ENCODE data around the gene MFAP4. TPM values are rescaled to one million over a fixed set of nuclear protein-coding genes. Genes with fewer than 3 reads are reported as not detected.

MFAP4 gene
- total RNA-seq, 1 donor from 2014 or later = not detected

DNA sequence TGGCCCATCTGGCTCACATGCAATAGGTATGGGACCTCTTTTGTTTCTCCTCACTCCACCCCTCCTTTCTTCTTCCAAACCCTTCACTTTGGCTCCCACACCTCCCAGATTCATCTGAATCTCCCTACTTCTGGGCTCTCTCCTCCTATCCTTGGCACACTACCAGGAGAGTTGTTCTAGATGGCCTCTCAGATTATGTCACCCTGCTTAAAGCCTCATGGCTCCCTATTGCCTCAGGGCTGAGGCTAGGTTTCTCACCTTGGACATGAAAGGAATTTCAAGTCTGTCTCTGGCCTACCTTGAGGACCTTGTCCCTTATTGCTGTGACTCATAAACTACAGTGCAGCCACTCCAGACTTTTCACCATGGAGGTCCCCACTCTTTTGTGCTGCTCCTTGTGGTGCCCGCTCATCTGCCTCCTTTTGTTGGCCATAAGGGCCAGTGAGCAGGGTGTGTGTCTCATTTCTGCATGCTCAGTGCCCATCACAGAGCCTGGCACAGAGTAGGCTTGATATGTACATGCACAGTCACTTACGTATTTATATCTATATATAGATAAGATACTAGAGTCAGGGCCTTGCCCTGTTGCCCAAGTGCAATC, 1.0 kb upstream of the MFAP4 start:
- no peak for DNase-seq (ENCODE audit: extremely low read depth, low read depth, low spot score)

DNA sequence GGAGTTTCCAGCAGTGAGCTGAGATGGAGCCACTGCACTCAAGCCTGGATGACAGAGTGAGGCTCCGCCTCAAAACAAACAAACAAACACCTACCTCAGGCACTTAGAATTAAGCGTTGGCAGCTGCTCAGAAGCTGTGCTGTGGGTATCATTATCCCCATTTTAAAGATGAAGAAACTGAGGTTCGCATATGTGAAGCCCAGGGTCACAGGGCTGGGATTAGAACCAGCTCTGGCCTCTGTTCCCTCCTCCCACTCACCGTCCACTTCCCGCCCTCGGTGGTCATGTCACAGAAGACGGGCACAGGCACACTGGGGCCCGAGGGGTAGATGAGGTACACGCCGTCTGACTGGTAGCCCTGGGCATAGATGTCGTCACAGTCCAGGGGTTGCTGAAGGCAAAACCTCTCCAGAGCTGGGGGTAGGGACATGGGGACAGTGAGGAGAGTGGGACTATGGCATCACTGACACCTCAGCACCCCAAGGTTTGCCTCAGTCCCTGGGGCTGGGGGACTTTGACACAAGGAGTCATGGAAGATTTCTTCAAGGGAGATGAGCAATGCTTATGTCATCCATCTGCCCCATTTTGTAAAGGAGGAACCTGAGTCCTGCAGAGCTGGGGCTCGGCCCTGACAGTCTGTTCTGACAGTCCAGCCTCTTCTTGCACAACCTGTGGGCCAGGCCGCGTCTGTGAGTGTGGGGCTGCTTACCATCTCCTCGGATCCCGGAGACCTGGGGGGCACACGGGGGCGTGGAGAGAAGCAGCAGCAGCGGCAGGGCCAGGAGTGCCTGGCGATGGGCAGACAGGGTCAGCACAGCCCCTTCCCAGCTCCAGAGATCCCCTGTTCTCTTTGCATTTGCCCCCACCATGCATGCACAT, 700 bp downstream of the MFAP4 start:
- DNase-seq (ENCODE audit: extremely low read depth, low read depth, low spot score) = no peak

DNA sequence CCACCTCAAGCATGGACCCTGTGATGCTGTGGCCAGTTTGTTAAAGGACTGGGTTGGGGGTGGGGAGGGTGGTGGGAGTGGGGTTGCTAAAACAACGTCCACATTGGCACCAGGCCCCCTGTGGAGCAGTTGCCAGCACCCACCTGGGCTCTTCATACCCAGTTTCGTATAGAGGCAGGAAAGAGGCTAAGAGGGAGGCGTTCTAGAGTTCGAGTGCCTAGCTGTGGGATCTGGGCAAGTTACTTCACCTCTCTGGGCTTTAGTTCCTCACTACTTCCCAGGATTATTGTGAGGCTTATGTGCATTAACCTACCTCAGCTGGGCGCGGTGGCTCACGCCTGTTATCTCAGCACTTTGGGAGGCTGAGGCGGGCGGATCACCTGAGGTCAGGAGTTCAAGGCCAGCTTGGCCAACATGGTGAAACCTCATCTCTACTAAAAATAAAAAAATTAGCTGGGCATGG, 1.4 kb downstream of the MFAP4 start:
- no peak for DNase-seq (ENCODE audit: extremely low read depth, low read depth, low spot score)

DNA sequence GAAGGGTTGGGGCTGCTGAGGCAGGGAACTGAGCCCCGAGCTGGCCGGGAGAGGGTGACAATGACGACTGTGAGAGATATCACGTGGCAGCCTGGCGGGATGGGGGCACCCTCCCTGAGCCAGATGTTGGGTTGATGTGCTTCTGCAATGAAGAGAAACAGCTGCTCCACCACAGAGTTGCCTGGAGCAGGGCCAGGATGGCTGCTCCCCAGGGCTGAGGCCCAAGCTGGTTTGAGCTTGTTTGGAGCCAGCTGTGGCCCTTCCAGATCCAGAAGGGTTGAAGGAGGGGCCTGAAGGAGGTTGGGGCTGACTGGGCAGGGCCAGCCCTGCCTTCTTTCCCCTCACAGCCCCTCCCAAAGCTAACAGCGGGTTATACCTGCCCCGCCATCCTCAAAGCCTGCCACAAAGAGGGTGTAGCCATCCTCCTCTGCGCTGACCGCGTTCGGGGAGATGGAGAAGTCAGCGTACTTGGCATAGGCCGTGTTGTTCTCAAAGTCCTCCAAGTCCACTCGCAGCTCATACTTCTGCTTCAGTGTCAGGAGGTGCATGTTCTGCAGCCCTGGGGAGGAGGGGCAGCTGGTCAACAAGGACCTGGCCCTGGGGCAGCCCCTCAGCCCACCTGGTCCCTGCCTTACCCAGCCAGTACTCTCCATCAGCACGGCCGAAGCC, 2.1 kb downstream of the MFAP4 start:
- no peak for DNase-seq (ENCODE audit: extremely low read depth, low read depth, low spot score)

DNA sequence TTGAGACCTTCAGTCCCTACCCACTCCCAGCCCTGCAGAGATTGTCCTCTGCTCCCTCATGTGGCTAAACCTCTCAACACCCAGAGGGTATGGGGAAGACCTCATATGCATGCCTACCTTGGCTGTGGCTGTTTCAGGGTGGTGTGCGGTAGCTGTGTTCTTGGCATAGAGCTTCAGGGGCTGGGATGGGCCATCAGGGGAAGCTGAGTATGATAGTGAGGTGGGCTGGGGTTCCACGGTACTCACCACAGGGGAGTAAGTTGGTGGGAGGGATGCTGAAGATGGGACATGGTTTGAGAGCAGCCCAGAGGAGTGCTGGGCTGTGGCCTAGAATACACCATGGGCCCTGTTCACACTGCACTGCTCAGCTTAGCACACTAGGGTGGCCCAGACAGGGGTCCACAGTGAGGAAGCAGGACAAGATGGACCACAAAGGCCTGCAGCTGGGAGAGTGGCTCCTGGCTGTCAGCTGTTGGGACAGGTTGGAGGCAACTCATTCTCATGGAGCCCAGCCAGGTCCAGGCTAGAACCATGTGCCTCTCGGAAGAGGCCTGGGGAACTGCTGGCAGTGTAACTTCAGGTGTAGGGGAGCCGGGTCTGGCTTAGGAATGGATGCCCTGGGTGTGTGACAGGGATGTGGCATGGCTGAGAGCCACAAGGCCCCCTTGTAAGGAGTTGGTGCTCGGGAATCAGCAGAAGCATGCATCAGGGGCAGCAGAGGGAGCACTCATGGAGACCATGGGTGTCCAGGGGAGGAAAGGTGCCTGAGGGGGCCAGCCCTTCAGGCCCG, 3.1 kb downstream of the MFAP4 start:
- no peak for DNase-seq (ENCODE audit: extremely low read depth, low read depth, low spot score)

DNA sequence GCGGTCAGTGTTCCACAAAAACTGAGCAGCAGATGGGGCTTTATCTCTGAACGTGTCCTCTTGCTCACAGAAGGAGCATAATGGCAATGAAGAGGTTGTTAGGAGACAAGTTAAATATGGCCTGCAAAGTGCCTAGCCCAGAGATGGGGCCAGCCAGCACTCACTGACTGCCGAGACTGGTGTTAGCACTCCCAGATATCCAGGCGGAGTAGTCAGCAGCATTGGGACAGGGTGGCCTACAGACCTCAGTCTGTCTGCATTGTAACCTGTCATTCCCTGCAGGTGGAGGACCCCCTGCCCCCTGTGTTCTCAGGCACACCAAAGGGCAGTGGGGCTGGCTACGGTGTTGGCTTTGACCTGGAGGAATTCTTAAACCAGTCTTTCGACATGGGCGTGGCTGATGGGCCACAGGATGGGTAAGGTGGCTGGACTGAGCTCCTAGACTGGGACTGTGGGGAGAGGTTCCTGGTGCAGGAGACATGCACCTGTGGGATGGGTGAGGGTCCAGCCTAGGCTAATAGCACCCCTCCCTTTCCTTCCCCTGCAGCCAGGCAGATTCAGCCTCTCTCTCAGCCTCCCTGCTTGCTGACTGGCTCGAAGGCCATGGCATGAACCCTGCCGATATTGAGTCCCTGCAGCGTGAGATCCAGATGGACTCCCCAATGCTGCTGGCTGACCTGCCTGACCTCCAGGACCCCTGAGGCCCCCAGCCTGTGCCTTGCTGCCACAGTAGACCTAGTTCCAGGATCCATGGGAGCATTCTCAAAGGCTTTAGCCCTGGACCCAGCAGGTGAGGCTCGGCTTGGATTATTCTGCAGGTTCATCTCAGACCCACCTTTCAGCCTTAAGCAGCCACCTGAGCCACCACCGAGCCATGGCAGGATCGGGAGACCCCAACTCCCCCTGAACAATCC, 4.2 kb downstream of the MFAP4 start:
- no peak for DNase-seq (ENCODE audit: extremely low read depth, low read depth, low spot score)

DNA sequence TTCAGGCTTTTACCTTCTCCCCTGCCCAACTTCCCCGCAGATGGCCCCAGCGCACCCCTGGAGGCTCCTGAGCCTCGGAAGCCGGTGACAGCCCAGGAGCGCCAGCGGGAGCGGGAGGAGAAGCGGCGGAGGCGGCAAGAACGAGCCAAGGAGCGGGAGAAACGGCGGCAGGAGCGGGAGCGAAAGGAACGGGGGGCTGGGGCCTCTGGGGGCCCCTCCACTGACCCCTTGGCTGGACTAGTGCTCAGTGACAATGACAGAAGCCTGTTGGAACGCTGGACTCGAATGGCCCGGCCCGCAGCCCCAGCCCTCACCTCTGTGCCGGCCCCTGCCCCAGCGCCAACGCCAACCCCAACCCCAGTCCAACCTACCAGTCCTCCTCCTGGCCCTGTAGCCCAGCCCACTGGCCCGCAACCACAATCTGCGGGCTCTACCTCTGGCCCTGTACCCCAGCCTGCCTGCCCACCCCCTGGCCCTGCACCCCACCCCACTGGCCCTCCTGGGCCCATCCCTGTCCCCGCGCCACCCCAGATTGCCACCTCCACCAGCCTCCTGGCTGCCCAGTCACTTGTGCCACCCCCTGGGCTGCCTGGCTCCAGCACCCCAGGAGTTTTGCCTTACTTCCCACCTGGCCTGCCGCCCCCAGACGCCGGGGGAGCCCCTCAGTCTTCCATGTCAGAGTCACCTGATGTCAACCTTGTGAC, 5.1 kb downstream of the MFAP4 start:
- DNase-seq (ENCODE audit: extremely low read depth, low read depth, low spot score) = no peak

DNA sequence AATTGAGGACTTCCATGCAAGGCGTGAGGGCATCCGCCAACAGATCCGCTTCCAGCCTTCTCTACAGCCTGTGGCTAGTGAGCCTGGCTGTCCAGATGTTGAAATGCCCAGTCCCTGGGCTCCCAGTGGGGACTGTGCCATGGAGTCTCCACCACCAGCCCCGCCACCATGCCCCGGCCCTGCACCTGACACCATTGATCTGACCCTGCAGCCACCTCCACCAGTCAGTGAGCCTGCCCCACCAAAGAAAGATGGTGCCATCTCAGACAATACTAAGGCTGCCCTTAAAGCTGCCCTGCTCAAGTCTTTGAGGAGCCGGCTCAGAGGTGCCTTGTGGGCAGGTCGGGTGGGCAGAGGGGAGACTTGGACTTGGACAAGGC, 5.6 kb downstream of the MFAP4 start:
- DNase-seq (ENCODE audit: extremely low read depth, low read depth, low spot score) = no peak

DNA sequence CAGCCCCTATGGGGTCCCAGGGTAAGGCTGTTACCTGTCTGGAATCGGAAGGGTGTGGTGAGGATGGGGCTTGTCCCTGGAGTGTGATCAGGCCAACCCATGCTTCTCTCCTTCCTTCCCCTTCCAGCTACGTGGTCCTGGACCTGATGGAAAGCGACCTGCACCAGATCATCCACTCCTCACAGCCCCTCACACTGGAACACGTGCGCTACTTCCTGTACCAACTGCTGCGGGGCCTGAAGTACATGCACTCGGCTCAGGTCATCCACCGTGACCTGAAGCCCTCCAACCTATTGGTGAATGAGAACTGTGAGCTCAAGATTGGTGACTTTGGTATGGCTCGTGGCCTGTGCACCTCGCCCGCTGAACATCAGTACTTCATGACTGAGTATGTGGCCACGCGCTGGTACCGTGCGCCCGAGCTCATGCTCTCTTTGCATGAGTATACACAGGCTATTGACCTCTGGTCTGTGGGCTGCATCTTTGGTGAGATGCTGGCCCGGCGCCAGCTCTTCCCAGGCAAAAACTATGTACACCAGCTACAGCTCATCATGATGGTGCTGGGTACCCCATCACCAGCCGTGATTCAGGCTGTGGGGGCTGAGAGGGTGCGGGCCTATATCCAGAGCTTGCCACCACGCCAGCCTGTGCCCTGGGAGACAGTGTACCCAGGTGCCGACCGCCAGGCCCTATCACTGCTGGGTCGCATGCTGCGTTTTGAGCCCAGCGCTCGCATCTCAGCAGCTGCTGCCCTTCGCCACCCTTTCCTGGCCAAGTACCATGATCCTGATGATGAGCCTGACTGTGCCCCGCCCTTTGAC, 6.3 kb downstream of the MFAP4 start:
- no peak for DNase-seq (ENCODE audit: extremely low read depth, low read depth, low spot score)

DNA sequence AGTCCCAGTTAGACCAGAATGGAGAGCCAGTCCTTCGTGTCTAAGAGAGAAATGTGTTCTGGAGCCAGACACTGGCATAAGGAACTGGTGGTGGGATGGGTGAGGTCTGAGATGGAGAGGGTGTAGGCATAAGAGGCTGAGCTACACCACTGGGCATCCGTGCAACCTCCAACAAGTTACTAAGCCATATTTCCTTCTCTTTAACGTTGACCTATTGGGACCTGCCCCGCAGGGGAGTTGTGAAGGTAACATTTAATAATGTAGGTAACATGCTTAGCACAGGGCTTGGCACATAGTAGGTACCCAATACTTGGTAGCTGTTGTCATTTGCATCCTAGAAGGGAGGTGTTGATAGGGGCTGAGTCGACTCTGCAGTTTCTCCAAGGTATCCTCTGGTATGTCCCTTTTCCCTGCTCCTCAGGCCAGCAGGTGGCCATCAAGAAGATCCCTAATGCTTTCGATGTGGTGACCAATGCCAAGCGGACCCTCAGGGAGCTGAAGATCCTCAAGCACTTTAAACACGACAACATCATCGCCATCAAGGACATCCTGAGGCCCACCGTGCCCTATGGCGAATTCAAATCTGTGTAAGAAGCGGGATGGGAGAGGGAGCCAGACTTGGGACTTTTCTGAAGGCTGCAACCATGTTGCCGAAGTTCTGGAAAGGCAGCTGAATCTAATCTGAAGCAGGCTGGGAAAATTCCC, 7.5 kb downstream of the MFAP4 start:
- no peak for DNase-seq (ENCODE audit: extremely low read depth, low read depth, low spot score)

DNA sequence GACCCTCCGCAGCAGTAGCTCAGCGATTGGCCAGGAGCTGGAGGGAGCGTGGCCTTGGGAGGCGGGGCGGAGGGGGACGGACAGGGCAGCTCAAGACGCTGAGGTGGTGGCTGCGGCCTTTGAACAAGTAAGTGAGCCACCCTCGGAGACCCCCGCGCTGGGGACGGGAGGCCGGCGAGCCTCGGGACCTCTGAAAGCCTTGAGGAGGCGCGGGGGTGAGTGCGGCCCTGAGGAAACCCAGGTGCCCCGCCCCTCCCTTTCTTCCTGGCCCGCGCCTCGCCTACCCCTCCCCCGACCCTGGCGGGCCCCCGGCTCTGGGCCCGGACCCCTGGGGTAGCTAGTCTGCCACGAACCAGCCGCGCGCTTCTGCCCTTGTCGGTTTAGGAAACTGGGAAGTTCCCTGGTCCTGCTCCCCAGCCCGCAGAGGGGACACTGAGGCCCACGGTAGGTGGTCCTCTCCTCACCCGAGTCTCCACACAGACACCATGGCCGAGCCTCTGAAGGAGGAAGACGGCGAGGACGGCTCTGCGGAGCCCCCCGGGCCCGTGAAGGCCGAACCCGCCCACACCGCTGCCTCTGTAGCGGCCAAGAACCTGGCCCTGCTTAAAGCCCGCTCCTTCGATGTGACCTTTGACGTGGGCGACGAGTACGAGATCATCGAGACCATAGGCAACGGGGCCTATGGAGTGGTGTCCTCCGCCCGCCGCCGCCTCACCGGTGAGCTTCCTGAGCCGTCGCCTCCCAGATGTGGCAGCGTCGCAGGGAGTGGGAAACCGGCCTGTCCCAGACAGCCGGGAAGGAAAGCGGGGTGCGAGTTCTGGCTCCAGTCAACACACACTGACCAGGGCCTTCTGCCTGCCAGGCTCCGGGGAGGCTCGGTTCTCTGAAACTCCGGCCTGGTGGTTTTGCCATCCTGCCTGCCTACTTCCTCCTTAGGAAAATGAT, 8.3 kb downstream of the MFAP4 start, which contains the start of gene MAPK7:
TSS of gene MAPK7 (plus strand) at position 83 of the 945 bp plus-strand sequence. CDS start at position 486, 403 bp downstream.
- DNase-seq (ENCODE audit: extremely low read depth, low read depth, low spot score) = no peak

DNA sequence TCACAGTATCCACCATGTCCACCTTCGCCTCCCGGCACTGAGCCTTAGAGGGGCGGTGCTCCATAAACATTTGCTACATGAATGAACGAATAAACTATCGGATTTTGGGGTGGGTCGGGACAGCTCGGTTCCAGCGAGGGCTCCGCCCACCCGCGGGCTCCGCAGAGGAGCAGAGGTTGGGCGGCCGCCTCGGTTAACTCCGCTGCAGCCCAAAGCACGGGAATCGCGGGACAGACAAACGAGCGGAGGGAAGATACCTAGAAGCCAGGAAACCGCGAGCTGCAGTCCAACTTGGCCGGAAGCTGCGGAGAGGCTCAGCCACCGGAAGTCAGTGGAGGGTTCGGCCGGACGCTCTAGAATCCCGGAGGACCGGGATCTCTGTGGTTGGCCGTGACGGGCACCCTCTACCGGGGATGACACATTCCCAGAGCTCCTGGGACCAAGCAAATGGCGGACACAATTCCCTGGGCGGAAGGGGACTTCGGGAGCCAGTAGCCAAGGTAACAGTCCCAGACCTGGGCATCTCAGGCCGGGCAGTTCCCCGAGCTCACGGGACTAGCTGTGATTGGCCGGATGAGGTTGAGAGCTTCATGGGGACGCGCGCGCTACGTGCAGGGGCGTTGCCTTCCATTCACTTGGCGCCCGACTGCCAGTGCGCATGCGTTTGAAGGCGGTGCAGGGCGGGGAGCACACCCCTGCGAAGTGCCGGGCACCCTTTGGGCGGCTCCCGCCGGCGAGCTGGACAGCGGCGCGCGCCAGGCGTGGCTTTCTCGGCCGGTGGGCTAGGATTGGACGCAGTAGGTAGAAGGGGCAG, 9.2 kb downstream of the MFAP4 start:
- peak; percentile 80 for DNase-seq (ENCODE audit: extremely low read depth, low read depth, low spot score)

DNA sequence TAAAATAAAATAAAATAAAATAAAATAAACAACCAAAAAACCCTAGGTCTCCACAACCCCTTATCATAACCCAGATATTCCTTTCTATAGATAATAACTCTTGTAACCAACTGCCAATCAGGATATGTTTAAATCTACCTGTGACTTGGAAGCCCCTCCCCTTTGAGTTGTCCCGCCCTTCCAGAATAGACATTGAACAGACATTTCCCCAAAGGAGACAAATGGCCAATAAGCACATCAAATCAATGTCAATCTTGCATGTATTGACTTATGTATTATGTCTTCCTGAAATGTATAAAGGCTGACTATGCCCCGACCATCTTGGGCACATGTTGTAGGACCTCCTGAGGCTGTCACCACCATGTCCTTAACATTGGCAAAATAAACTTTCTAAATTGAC, 10.2 kb downstream of the MFAP4 start:
- DNase-seq (ENCODE audit: extremely low read depth, low read depth, low spot score) = no peak

DNA sequence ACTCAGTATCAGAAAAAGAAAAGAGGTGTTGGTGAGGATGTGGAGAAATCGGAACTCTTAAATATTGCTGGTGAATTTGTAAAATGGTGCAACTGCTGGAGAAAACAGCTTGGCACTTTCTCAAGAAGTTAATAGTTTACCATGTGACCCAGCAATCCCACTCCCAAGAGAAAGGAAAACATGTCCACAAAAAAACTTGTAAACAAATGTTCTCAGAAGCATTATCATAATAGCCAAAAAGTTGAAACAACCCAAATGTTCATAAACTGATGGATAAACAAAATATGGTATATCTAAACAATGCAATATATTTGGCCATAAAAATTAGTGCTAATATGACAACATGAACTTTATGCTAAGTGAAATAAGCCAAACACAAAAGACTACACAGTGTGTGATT, 11.3 kb downstream of the MFAP4 start:
- no peak for DNase-seq (ENCODE audit: extremely low read depth, low read depth, low spot score)

DNA sequence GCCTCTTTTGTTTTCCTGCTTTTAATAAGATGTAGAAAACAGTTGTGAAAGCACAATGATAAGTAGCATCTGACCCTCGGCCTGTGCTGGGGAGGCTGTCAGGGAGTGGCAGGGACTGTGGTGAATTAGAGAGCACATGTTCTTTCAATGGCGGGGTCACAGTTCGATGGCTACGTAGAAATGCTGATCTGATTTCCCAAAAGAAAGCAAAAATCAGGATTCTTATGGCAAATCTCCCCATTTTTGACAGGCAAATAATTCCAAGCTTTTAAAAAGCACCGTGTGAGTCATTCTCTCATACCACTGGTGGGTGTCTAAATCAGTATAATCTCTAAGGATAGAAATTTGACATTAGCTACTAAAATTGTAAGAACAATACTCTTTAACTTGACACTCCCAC, 12.9 kb downstream of the MFAP4 start:
- DNase-seq (ENCODE audit: extremely low read depth, low read depth, low spot score) = no peak
